Tibial artery (tissue), 4 donors: ENCODE results near the gene TIGD1.

Experiments used
- DNase-seq, 2 donors: peaks; one replicate each; pipeline ENCODE4 v3.0.0-alpha.2; 2019
- H3K27ac ChIP-seq, 2 donors: fragments of 200-600 bp; sonication (generic) in 1 of 2; 1 replicate in 1 of 2; 2 replicates in 1 of 2; pipeline ENCODE4 v1.5.1; 2018 to 2019; ENCODE audit warnings: mild to moderate bottlenecking in 1 of 2
- H3K27me3 ChIP-seq, 2 donors: fragments of 200-600 bp; sonication (generic) in 1 of 2; one replicate each; pipeline versions ENCODE4 v1.5.1 to v1.6.0; 2016 to 2019
- H3K36me3 ChIP-seq, 3 donors: fragments of 200-600 bp; sonication (generic) in 2 of 3; one replicate each; pipeline ENCODE4 v1.5.1; 2016 to 2019; ENCODE audit warnings: mild to moderate bottlenecking in 2 of 3
- H3K4me1 ChIP-seq, 4 donors: fragments of 200-600 bp; sonication (generic) in 2 of 4; 1 replicate in 3 of 4; 2 replicates in 1 of 4; pipeline ENCODE4 v1.5.1; 2016 to 2019
- H3K4me3 ChIP-seq, 2 donors: fragments of 200-600 bp; sonication (generic) in 1 of 2; 1 replicate in 1 of 2; 2 replicates in 1 of 2; pipeline ENCODE4 v1.5.1; 2018 to 2019; ENCODE audit warnings: mild to moderate bottlenecking in 2 of 2
- H3K9me3 ChIP-seq, 3 donors: fragments of 200-600 bp; sonication (generic) in 1 of 3; one replicate each; pipeline ENCODE4 v1.5.1; 2016 to 2019
- intact Hi-C: fragments of 100-400 bp; cut with DNase I; formaldehyde crosslinking; loops from one replicate; pipeline ENCODE4 v1.15.0; 2023; ENCODE audit warnings: low total_unique reads
- TF ChIP-seq, protein P1 (sequence below), 2 experiments: fragments of 200-600 bp in 1 of 2; fragments of 450-650 bp in 1 of 2; IDR thresholded peaks; one replicate each; pipeline ENCODE4 v1.5.1; 2017 to 2019; ENCODE audit warnings: antibody characterized with exemption in 2 of 2, mild to moderate bottlenecking in 1 of 2, moderate library complexity in 1 of 2

Gene TIGD1

DNA sequence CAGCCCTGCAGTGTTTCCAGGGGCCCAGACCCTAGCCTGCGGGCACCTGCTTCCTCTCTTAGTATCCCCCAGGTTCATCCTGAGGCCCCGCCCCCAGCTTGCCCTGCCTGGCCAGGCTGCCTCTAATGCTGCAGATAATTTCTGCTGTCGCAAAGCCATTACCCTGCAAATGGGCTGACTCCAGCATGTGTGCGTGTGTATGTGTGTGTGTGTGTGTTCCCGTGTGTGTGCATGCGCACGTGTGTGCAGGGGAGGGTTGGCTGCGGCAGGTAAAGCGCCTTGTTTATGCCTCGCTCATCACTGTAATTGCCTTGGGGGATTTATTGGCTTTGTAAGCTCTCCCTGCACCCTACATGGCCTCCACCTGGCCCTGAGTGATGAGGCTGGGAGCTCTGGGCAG lies 37.8 kb downstream of the TIGD1 start:
- Histone ChIP-seq H3K4me1 (no peaks in the 10 kb centered on the region), H3K27me3 (peaks cover 0 to 41% of the 10 kb centered on the region in 2 donors), H3K27ac (no peak overlapping the region), H3K36me3 (no peaks in the 10 kb centered on the region), H3K4me3 (no peak overlapping the region), H3K9me3 (no peaks in the 10 kb centered on the region)
- TF ChIP-seq, protein P1, sequence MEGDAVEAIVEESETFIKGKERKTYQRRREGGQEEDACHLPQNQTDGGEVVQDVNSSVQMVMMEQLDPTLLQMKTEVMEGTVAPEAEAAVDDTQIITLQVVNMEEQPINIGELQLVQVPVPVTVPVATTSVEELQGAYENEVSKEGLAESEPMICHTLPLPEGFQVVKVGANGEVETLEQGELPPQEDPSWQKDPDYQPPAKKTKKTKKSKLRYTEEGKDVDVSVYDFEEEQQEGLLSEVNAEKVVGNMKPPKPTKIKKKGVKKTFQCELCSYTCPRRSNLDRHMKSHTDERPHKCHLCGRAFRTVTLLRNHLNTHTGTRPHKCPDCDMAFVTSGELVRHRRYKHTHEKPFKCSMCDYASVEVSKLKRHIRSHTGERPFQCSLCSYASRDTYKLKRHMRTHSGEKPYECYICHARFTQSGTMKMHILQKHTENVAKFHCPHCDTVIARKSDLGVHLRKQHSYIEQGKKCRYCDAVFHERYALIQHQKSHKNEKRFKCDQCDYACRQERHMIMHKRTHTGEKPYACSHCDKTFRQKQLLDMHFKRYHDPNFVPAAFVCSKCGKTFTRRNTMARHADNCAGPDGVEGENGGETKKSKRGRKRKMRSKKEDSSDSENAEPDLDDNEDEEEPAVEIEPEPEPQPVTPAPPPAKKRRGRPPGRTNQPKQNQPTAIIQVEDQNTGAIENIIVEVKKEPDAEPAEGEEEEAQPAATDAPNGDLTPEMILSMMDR (IDR thresholded peaks at IDR 0.05), result no peak
- intact Hi-C loops, result no loop called here
- DNase-seq, result no peak

DNA sequence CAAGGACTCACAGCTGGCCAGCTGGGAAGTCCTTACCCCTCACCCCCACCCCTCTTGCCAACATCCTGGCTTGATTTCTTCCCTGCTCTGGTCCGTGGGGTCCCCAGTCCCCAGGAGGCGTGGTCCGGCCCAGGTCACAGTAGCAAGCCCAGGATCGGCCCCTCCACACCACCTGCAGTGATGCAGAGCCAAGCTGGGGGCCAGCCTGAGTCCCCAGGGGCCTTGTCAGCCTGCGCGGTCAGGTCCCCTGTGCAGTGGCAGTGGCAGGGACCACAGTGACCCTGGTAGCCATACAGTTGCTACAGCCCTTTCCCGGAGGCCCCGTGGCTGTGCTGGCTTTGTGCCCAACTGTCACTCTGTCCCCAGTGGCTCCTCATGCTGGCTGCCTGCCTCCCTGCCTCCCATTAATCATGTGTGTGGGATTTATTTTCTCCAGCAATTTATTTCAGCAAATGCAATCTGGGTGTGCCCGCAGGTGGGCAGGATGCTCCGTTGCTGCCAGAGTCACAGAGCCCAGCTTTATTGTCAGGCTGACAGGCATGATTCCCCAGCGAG lies 38.9 kb downstream of the TIGD1 start:
- no peak overlapping the region for H3K27ac ChIP-seq
- no peaks in the 10 kb centered on the region for H3K9me3 ChIP-seq
- TF ChIP-seq, protein P1 (IDR thresholded peaks at IDR 0.05), result no peak
- no peaks in the 10 kb centered on the region for H3K36me3 ChIP-seq
- H3K27me3 ChIP-seq, result peaks cover 0 to 47% of the 10 kb centered on the region in 2 donors
- no peaks in the 10 kb centered on the region for H3K4me1 ChIP-seq
- H3K4me3 ChIP-seq, result no peak overlapping the region
- no peak for DNase-seq
- intact Hi-C loops, result no loop called here

DNA sequence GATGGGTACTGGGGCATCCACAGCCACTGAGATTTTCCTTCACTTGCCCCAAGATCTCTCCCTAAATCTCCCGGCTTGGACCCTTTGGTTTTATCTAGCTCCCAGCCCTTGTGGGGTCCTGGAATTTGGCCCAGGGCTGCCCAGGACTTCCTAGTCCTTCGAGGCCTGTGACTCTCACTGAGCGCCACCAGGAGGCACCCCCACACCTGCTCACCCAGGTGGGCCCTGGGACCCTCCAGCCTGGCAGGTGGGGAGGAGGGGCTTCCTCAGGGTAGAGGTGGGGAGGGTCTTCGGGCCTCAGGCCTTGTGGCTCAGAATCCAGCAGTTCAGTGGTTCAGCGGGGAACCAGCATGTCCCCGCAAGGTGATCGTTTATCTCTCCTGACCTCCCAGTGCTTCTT lies 42.1 kb downstream of the TIGD1 start:
- Histone ChIP-seq H3K27me3 (peaks cover 0 to 74% of the 10 kb centered on the region in 2 donors), H3K36me3 (no peaks in the 10 kb centered on the region), H3K4me1 (peaks cover 0 to 7% (median 7%) of the 10 kb centered on the region in 4 donors), H3K9me3 (no peaks in the 10 kb centered on the region), H3K27ac (no peak overlapping the region), H3K4me3 (no peak overlapping the region)
- no peak for DNase-seq
- TF ChIP-seq, protein P1 (IDR thresholded peaks at IDR 0.05), result no peak
- intact Hi-C loops, result no loop called here

DNA sequence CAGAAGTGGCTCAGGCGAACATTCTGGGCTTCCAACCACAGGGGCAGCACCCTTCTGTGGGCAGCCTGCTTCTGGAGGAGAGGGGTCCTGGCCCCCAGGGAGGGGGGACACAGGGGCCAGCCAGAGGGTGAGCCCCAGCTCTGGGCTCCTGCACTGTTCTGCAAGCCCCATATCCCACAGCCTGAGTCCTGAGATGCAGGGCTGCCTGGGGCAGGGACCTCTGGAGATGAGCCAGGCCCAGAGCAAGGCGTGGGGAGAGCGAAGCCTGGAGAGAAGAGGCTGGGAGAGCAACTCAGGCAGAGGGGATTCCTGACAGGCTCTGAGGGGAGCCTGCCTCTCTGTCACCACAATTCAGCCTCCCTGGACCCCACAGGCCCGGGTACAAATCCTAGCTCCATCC lies 43.6 kb downstream of the TIGD1 start:
- intact Hi-C loops, result no loop called here
- H3K36me3 ChIP-seq, result no peaks in the 10 kb centered on the region
- no peak overlapping the region for H3K4me3 ChIP-seq
- peaks cover 0 to 19% (median 15%) of the 10 kb centered on the region in 4 donors for H3K4me1 ChIP-seq
- DNase-seq, result no peak
- H3K27me3 ChIP-seq, result peaks cover 0 to 74% of the 10 kb centered on the region in 2 donors
- TF ChIP-seq, protein P1 (IDR thresholded peaks at IDR 0.05), result no peak
- H3K9me3 ChIP-seq, result no peaks in the 10 kb centered on the region
- H3K27ac ChIP-seq, result no peak overlapping the region

DNA sequence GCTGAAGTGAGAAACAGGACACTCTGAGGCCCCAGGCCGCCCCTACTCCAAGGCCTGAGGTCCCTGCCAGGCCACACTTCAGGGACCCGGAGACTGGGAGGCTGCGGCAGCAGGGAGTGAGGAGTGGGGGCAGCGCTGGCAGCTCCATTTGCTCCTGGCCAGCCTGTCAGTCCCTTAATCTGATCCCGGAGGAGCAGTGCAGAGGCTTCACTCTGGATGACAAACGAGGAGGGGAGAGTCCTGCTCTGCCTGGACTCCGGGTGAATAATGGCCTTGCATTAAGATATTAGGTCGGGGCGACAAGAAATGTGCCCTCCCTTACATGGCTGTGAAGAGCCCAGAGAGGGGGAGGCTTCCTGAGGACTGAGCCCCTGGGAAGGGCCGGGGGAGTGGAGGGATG lies 44.5 kb downstream of the TIGD1 start:
- Histone ChIP-seq H3K9me3 (no peaks in the 10 kb centered on the region), H3K27ac (no peak overlapping the region), H3K27me3 (peaks cover 0 to 72% of the 10 kb centered on the region in 2 donors), H3K36me3 (no peaks in the 10 kb centered on the region), H3K4me3 (no peak overlapping the region), H3K4me1 (peaks cover 0 to 19% (median 15%) of the 10 kb centered on the region in 4 donors)
- DNase-seq, result no peak
- TF ChIP-seq, protein P1 (IDR thresholded peaks at IDR 0.05), result no peak
- intact Hi-C loops, result no loop called here

DNA sequence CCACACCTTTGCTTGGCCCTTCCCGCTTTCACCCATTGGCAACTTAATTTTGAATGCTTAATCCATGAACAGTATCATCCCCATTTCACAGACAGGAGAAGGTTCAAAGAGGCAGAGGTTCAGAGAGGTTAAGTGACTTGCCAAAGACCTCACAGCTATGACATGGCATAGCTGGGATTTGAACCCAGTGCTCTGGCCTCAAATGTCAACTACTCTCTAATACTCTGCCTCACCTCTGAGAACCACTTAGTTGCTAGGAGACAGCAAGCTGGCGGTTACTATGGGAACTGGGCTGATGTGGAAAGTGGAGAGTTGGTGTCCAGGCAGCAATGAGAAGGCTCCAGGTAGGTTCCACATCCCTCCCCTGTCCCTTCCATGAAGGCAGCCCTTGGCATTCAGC lies 45.9 kb downstream of the TIGD1 start:
- H3K27ac ChIP-seq, result no peak overlapping the region
- H3K4me3 ChIP-seq, result no peak overlapping the region
- no peak for DNase-seq
- intact Hi-C loops, result no loop called here
- H3K4me1 ChIP-seq, result peaks cover 0 to 19% (median 15%) of the 10 kb centered on the region in 4 donors
- H3K36me3 ChIP-seq, result no peaks in the 10 kb centered on the region
- H3K9me3 ChIP-seq, result no peaks in the 10 kb centered on the region
- peaks cover 0 to 82% of the 10 kb centered on the region in 2 donors for H3K27me3 ChIP-seq
- TF ChIP-seq, protein P1 (IDR thresholded peaks at IDR 0.05), result no peak
